PC-9 (cell line): ENCODE data around the gene ATF7IP. TPM values are rescaled to one million over a fixed set of nuclear protein-coding genes. Genes with fewer than 3 reads are reported as not detected.
A peak's percentile ranks its signal among the peaks of the same experiment; 100 is the strongest.

Source experiments
- BruUV-seq: library from RNA; stranded (reverse); fragments of 400-500 nt; replicated peaks from 2 replicates; lab custom pipeline; 2021; lab: Mats Ljungman, UMichigan
- CTCF ChIA-PET: fragments of 300-600 bp; sonication (Branson Sonifier 250); formaldehyde crosslinking; loops from one replicate; lab custom pipeline; 2022; ENCODE audit warnings: antibody characterized with exemption; lab: Charles Lee
- POLR2A ChIA-PET: fragments of 300-600 bp; sonication (Branson Sonifier 250); formaldehyde crosslinking; loops from one replicate; lab custom pipeline; 2022; ENCODE audit warnings: antibody characterized with exemption; ENCODE audit not compliant: unreplicated experiment; lab: Charles Lee
- DNase-seq, 2 experiments: peaks; one replicate each; pipeline versions ENCODE4 v3.0.0 to v3.0.0-alpha.2; 2015 to 2022; ENCODE audit warnings: mixed read lengths in 1 of 2
- H2AFZ ChIP-seq: fragments of 200-600 bp; sonication (generic); 2 replicates; pipeline ENCODE4 v1.8.1; 2017; ENCODE audit warnings: antibody characterized with exemption
- H3F3A ChIP-seq: fragments of 200-600 bp; sonication (generic); 2 replicates; pipeline ENCODE4 v1.8.1; 2017; ENCODE audit warnings: antibody characterized with exemption, mild to moderate bottlenecking, low read depth; ENCODE audit not compliant: insufficient read depth
- H3K27ac ChIP-seq: fragments of 200-600 bp; sonication (generic); 2 replicates; pipeline ENCODE4 v1.6.1; 2016; ENCODE audit warnings: mixed run types
- H3K27me3 ChIP-seq: fragments of 200-600 bp; sonication (generic); 2 replicates; pipeline ENCODE4 v1.6.1; 2016; ENCODE audit warnings: low read depth, mixed run types; ENCODE audit not compliant: insufficient read depth
- H3K36me3 ChIP-seq: fragments of 200-600 bp; sonication (generic); 2 replicates; pipeline ENCODE4 v1.6.1; 2016; ENCODE audit warnings: low read depth, mixed run types
- H3K4me1 ChIP-seq: fragments of 200-600 bp; sonication (generic); replicated peaks from 2 replicates; pipeline ENCODE4 v1.6.1; 2016; ENCODE audit warnings: mixed run types; ENCODE audit not compliant: insufficient read depth
- H3K4me2 ChIP-seq: fragments of 200-600 bp; sonication (generic); 2 replicates; pipeline ENCODE4 v1.6.1; 2017; ENCODE audit warnings: mixed run types
- H3K4me3 ChIP-seq: fragments of 200-600 bp; sonication (generic); 2 replicates; pipeline ENCODE4 v1.6.1; 2016; ENCODE audit warnings: mixed run types
- H3K79me2 ChIP-seq: fragments of 200-600 bp; sonication (generic); 2 replicates; pipeline ENCODE4 v1.6.1; 2017; ENCODE audit warnings: low read depth, mixed run types
- H3K9me2 ChIP-seq: fragments of 200-600 bp; sonication (generic); 2 replicates; pipeline ENCODE4 v1.8.1; 2017; ENCODE audit warnings: mild to moderate bottlenecking; ENCODE audit not compliant: insufficient read depth
- H3K9me3 ChIP-seq: fragments of 200-600 bp; sonication (generic); 2 replicates; pipeline ENCODE4 v1.8.1; 2016; ENCODE audit warnings: low read depth; ENCODE audit not compliant: insufficient read depth
- H4K20me1 ChIP-seq: fragments of 200-600 bp; sonication (generic); 2 replicates; pipeline ENCODE4 v1.8.1; 2017; ENCODE audit not compliant: insufficient read depth
- EZH2 ChIP-seq: fragments of 200-600 bp; sonication (generic); IDR thresholded peaks from 2 replicates; pipeline ENCODE4 v1.8.0; 2017; ENCODE audit warnings: antibody characterized with exemption, low read depth
- intact Hi-C: fragments of 100-400 bp; cut with micrococcal nuclease; formaldehyde crosslinking; loops from one replicate; pipeline ENCODE4 v1.10.0; 2022; ENCODE audit not compliant: unreplicated experiment
- total RNA-seq: library from RNA; stranded (reverse); gene quantifications from 2 replicates; pipeline ENCODE4 v1.2.3, GENCODE V29; 2021
- TF ChIP-seq, protein P1 (sequence below): fragments of 200-600 bp; sonication (generic); conservative IDR thresholded peaks from 2 replicates; pipeline ENCODE4 v1.6.1; 2017; ENCODE audit warnings: mixed run types, antibody characterized with exemption, mild to moderate bottlenecking, moderate library complexity

The ATF7IP gene
- total RNA-seq, 1 experiment from 2014 or later = 94.7 TPM

DNA sequence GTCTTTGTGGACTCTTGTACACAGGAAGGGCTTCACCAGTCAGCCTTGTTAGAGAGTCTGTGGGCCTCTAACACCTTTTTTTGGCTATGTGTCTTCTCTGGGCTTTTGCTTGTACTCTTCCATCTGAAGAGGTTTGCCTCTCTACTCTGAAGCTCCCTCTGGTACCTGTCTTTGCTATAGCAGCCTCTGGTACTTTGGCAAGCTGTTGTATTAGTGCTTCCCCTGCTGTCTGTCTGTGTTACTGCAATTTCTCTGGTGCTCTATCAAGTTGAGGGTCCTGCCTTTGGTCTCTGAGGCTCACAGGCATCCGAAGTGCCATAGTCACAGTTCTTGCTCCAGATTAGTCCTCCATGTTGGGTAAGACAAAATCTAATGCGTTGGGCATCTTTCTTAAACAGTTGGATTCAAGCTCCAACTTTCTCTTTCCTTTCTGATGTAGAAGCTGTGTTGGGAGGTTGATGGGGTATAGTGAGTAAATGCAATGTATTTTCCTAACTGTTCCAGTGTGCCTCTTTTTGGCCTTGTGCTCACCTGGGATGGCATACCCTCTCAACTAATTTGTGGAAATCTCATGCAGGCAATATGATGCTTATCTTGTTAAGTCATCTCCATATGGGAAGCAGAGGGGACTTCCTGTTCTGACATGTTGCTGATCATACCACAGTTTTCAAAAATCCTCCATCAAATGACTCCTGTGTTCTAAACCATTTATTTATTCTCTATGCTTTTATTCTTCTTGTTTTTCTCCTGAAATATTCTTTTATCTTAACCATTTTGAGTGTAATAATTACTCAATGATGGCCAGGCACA lies 88.8 kb downstream of the ATF7IP start:
- DNase-seq = peak in 1 of 2 experiments; percentile 11
- TF ChIP-seq, protein P1, sequence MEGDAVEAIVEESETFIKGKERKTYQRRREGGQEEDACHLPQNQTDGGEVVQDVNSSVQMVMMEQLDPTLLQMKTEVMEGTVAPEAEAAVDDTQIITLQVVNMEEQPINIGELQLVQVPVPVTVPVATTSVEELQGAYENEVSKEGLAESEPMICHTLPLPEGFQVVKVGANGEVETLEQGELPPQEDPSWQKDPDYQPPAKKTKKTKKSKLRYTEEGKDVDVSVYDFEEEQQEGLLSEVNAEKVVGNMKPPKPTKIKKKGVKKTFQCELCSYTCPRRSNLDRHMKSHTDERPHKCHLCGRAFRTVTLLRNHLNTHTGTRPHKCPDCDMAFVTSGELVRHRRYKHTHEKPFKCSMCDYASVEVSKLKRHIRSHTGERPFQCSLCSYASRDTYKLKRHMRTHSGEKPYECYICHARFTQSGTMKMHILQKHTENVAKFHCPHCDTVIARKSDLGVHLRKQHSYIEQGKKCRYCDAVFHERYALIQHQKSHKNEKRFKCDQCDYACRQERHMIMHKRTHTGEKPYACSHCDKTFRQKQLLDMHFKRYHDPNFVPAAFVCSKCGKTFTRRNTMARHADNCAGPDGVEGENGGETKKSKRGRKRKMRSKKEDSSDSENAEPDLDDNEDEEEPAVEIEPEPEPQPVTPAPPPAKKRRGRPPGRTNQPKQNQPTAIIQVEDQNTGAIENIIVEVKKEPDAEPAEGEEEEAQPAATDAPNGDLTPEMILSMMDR = peak; percentile 60
- TF ChIP-seq EZH2 = no peak
- no peaks in the 10 kb centered on the region for H3K4me1 ChIP-seq
- H2AFZ ChIP-seq = no peak overlapping the region
- H3K27me3 ChIP-seq = no peaks in the 10 kb centered on the region
- no peak overlapping the region for H3K4me2 ChIP-seq
- H3K27ac ChIP-seq = no peak overlapping the region
- H3K9me2 ChIP-seq = peaks cover 4% of the 10 kb centered on the region; the same call in 1 of the 2 replicates
- ChIA-PET POLR2A (no interaction called here), CTCF (interaction anchor here (0.6 to 1.3 kb wide), 5 partner anchors 10 to 268 kb away, joined by 3 to 7 read pairs (median 4); no protein-coding TSS in a partner anchor)
- no peak overlapping the region for H3K4me3 ChIP-seq
- peaks cover 34% of the 10 kb centered on the region for H3K36me3 ChIP-seq
- intact Hi-C loops = no loop called here
- peaks cover 8% of the 10 kb centered on the region; the same call in 1 of the 2 replicates for H3K79me2 ChIP-seq
- H3K9me3 ChIP-seq = no peaks in the 10 kb centered on the region
- H4K20me1 ChIP-seq = peaks cover 11% of the 10 kb centered on the region
- no peaks in the 10 kb centered on the region for H3F3A ChIP-seq
- no TSS peak for BruUV-seq

DNA sequence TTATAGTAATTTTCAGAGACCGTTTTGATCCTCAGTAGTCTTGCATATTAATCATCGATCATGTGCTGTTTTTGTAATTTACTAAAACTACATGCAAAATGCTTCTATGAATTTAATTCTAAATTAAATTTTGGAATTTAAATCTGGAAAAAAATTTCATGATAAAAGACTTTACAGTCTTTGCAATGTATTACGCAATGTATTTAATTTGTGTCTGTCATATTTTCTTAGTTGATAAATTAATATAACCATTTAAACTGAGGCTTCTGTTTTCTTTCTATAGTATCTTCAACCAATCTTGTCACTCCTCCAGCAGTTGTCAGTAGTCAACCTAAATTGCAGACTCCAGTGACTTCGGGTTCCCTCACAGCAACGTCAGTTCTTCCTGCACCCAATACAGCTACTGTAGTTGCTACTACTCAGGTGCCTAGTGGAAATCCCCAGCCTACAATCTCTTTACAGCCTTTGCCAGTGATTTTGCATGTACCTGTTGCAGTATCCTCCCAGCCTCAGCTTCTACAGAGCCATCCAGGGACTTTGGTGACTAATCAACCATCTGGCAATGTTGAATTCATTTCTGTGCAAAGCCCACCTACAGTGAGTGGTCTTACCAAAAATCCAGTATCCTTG lies 94.8 kb downstream of the ATF7IP start:
- Histone ChIP-seq H3K9me2 (no peaks in the 10 kb centered on the region), H3F3A (no peaks in the 10 kb centered on the region), H3K36me3 (peaks cover 27% of the 10 kb centered on the region), H3K4me3 (no peak overlapping the region), H3K9me3 (0 out of 2 replicates have a peak, but pooled peaks cover 3% of the 10 kb centered on the region), H3K79me2 (no peaks in the 10 kb centered on the region; the same call in 1 of the 2 replicates), H3K27ac (no peak overlapping the region), H3K27me3 (no peaks in the 10 kb centered on the region), H2AFZ (no peak overlapping the region), H4K20me1 (no peaks in the 10 kb centered on the region; the same call in 1 of the 2 replicates), H3K4me1 (no peaks in the 10 kb centered on the region), H3K4me2 (no peak overlapping the region)
- ChIA-PET CTCF (no interaction called here), POLR2A (no interaction called here)
- TF ChIP-seq, protein P1 = no peak
- no peak for TF ChIP-seq EZH2
- intact Hi-C loops = no loop called here
- DNase-seq = no peak
- BruUV-seq = no TSS peak

DNA sequence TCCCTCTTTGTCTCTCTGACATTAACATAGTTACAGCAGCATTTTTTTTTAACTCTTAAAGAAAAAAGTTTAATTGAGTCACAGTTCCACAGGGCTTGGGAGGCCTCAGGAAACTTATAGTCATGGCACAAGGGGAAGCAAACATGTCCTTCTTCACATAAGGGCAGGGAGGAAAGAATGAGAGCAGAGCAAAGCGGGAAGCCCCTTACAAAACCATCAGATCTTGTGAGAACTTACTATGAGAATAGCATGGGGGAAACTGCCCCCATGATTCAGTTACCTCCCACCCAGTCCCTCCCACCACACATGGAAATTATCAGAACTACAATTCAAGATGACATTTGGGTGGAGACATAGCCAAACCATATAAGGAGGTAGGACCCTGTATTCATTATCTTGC lies 106.0 kb downstream of the ATF7IP start:
- H3K27me3 ChIP-seq = no peaks in the 10 kb centered on the region
- H3F3A ChIP-seq = peaks cover 5% of the 10 kb centered on the region
- DNase-seq = no peak
- H4K20me1 ChIP-seq = no peaks in the 10 kb centered on the region
- H3K4me2 ChIP-seq = no peak overlapping the region
- peaks cover 50% of the 10 kb centered on the region for H3K36me3 ChIP-seq
- H3K27ac ChIP-seq = no peak overlapping the region
- H3K9me2 ChIP-seq = no peaks in the 10 kb centered on the region
- ChIA-PET CTCF (no interaction called here), POLR2A (no interaction called here)
- no peak overlapping the region for H3K4me3 ChIP-seq
- TF ChIP-seq EZH2 = no peak
- TF ChIP-seq, protein P1 = no peak
- H3K79me2 ChIP-seq = no peaks in the 10 kb centered on the region
- no peaks in the 10 kb centered on the region for H3K4me1 ChIP-seq
- no TSS peak for BruUV-seq
- H3K9me3 ChIP-seq = peaks cover 21% of the 10 kb centered on the region
- intact Hi-C loops = no loop called here
- no peak overlapping the region for H2AFZ ChIP-seq
